Ascending aorta (tissue), 2 donors: Measurements from ENCODE around the gene KIF26B. TPM values are rescaled to one million over a fixed set of nuclear protein-coding genes. Genes with fewer than 3 reads are reported as not detected.

Source experiments
- DNase-seq, 2 donors: peaks; one replicate each; pipeline ENCODE4 v3.0.0-alpha.2; 2019; ENCODE audit warnings: low spot score in 2 of 2
- H3K27ac ChIP-seq, 2 donors: fragments of 200-600 bp; sonication (generic); one replicate each; pipeline ENCODE4 v1.5.1; 2016 to 2017; ENCODE audit warnings: mild to moderate bottlenecking in 1 of 2
- H3K27me3 ChIP-seq: fragments of 200-600 bp; sonication (generic); one replicate; pipeline ENCODE4 v1.5.1; 2017
- H3K36me3 ChIP-seq, 2 donors: fragments of 200-600 bp; sonication (generic); one replicate each; pipeline ENCODE4 v1.5.1; 2016
- H3K4me1 ChIP-seq, 2 donors: fragments of 200-600 bp; sonication (generic); one replicate each; pipeline ENCODE4 v1.5.1; 2016 to 2017; ENCODE audit warnings: mild to moderate bottlenecking in 1 of 2
- H3K4me3 ChIP-seq, 2 donors: fragments of 200-600 bp; sonication (generic); one replicate each; pipeline ENCODE4 v1.5.1; 2016 to 2017; ENCODE audit warnings: mild to moderate bottlenecking in 1 of 2
- H3K9me3 ChIP-seq, 2 donors: fragments of 200-600 bp; sonication (generic); one replicate each; pipeline ENCODE4 v1.5.1; 2016
- CTCF ChIP-seq, 3 experiments: fragments of 200-600 bp in 2 of 3; fragments of 450-650 bp in 1 of 3; sonication (generic) in 2 of 3; IDR thresholded peaks; one replicate each; pipeline ENCODE4 v1.5.1; 2016 to 2019; ENCODE audit warnings: antibody characterized with exemption in 3 of 3, mild to moderate bottlenecking in 1 of 3, moderate library complexity in 1 of 3
- intact Hi-C: fragments of 100-400 bp; cut with DNase I; formaldehyde crosslinking; loops from one replicate; pipeline ENCODE4 v1.15.1; 2023
- total RNA-seq: library from RNA; depleted of rRNA; stranded (reverse); fragments of >200 nt; gene quantifications from one replicate; pipeline ENCODE4 v1.1.0, GENCODE V29; 2016

The KIF26B gene
- total RNA-seq, 1 donor from 2014 or later: not detected

DNA sequence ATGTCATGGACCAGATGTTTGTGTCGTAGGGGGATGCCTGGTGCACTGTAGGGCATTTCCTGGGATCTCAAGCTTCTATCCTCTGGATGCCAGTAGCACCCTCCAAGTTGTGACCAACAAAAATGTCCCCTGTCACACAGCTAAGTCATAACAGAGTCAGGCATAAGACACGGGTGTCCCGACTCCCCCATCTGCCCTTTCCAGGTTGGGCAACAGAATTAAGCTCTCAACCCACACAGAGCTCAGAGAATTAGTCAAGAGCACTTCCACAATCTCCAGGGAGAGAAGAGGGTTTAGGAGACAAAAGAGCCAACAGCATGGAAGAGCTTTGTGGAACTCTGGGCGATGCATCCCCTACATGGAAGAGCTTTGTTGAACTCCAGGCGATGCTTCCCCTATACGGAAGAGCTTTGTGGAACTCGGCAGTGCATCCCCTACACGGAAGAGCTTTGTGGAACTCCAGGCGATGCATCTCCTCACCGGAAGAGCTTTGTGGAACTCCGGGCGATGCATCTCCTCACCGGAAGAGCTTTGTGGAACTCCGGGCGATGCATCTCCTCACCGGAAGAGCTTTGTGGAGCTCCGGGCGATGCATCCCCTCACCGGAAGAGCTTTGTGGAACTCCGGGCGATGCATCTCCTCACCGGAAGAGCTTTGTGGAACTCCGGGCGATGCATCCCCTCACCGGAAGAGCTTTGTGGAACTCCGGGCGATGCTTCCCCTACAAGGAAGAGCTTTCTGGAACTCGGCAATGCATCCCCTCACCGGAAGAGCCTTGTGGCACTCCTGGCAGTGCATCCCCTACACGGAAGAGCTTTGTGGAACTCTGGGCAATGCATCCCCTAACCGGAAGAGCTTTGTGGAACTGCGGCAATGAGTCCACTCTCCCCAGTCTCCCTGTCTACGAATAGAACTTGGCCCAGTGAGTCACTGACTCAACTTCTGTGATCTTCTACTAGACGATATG is 422.7 kb downstream of the KIF26B start:
- Histone ChIP-seq H3K4me1 (no peaks in the 10 kb centered on the region), H3K27ac (no peak overlapping the region), H3K4me3 (no peak overlapping the region), H3K27me3 (no peaks in the 10 kb centered on the region), H3K9me3 (no peaks in the 10 kb centered on the region), H3K36me3 (no peaks in the 10 kb centered on the region)
- no peak for TF ChIP-seq CTCF (IDR thresholded peaks at IDR 0.05)
- no peak for DNase-seq
- intact Hi-C loops: no loop called here

DNA sequence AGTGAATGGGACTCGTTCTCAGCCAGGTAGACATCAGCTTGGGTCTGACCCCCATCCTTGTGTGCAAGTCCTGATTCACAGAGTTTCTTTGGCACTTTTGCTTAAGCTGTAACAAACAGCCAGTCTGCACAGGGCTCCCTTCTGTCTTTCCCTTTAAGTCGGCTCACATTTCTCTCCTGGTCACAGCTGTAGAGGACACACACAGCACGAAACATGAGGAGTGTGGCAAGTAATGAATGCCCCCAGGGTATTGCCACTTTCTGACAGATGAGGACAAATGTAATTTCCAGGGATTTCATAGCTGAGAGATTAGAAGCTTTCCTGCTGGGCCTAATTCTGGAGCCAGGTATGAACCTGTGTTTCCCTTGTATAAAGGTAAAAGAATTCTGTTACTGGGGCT is 423.5 kb downstream of the KIF26B start:
- TF ChIP-seq CTCF (IDR thresholded peaks at IDR 0.05): no peak
- DNase-seq: no peak
- no peak overlapping the region for H3K4me3 ChIP-seq
- H3K36me3 ChIP-seq: no peaks in the 10 kb centered on the region
- no peaks in the 10 kb centered on the region for H3K4me1 ChIP-seq
- H3K27me3 ChIP-seq: no peaks in the 10 kb centered on the region
- no peak overlapping the region for H3K27ac ChIP-seq
- intact Hi-C loops: no loop called here
- H3K9me3 ChIP-seq: no peaks in the 10 kb centered on the region

- H3K36me3 ChIP-seq: no peaks in the 10 kb centered on the region
- no peak overlapping the region for H3K4me3 ChIP-seq
These were observed 424.0 kb downstream of the KIF26B start for GRCh38 chr1:245578771-245579170.

DNA sequence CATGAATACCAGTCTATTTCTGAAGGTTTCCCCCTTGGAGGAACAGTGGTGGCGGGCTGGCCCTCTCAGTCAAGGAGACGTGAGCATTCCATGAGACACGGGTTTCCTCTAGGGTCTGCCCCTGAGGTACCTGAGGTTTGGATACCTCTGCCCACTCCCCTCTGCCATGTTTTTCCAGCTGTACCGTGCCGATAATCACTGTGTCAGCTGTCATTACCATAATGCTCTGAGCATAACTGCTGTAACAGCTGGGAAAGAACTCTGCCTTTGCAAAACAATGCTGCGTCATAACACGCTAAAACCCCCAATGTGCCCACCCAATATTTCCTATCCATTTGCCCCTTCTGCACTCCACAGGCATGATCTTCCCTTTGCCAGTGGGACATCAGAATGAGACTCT is 425.1 kb downstream of the KIF26B start:
- Histone ChIP-seq H3K27me3 (no peaks in the 10 kb centered on the region), H3K27ac (no peak overlapping the region), H3K9me3 (no peaks in the 10 kb centered on the region), H3K4me3 (no peak overlapping the region), H3K4me1 (no peaks in the 10 kb centered on the region), H3K36me3 (no peaks in the 10 kb centered on the region)
- DNase-seq: no peak
- TF ChIP-seq CTCF (IDR thresholded peaks at IDR 0.05): no peak
- intact Hi-C loops: no loop called here

More at GRCh38 chr1:245578771-245579170, 424.0 kb downstream of the KIF26B start:
- Histone ChIP-seq H3K4me1 (no peaks in the 10 kb centered on the region), H3K27me3 (no peaks in the 10 kb centered on the region), H3K9me3 (no peaks in the 10 kb centered on the region), H3K27ac (no peak overlapping the region)
- no peak for DNase-seq
- intact Hi-C loops: no loop called here
- no peak for TF ChIP-seq CTCF (IDR thresholded peaks at IDR 0.05)

DNA sequence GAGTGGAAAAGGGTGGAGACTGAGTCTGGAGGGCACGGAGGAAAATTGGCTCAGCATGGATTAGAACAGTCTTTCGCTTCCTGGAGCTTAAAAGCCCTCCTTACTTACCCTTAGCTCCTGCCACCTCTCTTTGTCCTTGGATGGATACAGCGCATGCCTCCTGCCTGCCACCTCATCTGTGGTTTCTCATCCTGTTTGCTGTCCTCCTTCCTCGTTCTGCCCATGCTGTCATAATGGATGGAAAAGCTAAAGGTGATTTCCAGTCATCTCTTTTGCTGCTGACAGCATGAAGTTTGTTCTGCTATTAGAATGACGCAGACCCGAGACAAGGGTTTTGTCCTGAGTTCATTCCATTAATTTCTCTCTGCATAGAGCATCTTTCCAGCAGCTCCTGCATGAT is 425.9 kb downstream of the KIF26B start:
- no peak for DNase-seq
- H3K36me3 ChIP-seq: no peaks in the 10 kb centered on the region
- intact Hi-C loops: no loop called here
- H3K27ac ChIP-seq: no peak overlapping the region
- TF ChIP-seq CTCF (IDR thresholded peaks at IDR 0.05): no peak
- H3K4me3 ChIP-seq: no peak overlapping the region
- H3K9me3 ChIP-seq: no peaks in the 10 kb centered on the region
- H3K27me3 ChIP-seq: no peaks in the 10 kb centered on the region
- no peaks in the 10 kb centered on the region for H3K4me1 ChIP-seq
